GM12874 (cell line): Measurements from ENCODE around the gene POLR2M.

ENCODE experiments used
- TF ChIP-seq, protein P1 (sequence below): IDR thresholded peaks from 2 replicates; pipeline ENCODE4 v1.5.1; 2011; ENCODE audit warnings: low read depth, mild to moderate bottlenecking, control low read depth, low read length, moderate library complexity; ENCODE audit not compliant: insufficient read depth

POLR2M gene

DNA sequence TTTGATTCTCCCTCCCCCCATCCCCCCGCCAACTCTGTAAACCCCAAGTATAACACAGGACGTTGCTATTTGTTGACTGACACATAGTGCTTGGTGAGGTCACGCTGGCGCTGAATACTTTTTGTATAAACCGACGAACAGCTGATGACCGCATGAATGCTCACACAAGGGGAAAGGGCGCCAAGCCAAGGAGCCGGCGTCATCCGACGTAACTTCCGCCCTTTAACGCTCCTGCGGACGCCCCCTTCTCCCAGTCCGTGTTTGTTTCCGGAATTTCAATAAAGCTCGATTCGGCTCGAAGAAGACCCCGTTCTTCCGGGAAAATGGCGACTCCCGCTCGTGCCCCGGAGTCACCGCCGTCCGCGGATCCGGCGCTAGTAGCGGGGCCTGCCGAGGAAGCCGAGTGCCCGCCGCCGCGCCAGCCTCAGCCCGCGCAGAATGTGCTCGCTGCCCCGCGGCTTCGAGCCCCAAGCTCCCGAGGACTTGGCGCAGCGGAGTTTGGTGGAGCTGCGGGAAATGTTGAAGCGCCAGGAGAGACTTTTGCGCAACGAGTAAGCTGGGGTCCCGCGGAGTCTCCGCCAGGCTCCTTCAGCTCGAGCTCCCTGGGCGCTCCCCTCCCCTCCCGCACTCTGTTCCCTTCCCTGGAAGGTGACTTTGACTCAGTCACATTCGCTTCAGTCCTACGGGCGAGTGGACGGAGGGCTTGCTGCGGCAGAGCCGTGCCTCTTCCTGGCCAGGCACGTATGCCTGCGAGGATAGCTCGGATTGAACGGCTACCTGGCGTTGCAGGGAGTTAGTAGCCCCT is at the start of gene POLR2M:
Gene POLR2M, plus strand, starts transcription at position 310 of the 805 bp plus-strand sequence. Its CDS starts 129 bp downstream, at position 439.
- TF ChIP-seq, protein P1, sequence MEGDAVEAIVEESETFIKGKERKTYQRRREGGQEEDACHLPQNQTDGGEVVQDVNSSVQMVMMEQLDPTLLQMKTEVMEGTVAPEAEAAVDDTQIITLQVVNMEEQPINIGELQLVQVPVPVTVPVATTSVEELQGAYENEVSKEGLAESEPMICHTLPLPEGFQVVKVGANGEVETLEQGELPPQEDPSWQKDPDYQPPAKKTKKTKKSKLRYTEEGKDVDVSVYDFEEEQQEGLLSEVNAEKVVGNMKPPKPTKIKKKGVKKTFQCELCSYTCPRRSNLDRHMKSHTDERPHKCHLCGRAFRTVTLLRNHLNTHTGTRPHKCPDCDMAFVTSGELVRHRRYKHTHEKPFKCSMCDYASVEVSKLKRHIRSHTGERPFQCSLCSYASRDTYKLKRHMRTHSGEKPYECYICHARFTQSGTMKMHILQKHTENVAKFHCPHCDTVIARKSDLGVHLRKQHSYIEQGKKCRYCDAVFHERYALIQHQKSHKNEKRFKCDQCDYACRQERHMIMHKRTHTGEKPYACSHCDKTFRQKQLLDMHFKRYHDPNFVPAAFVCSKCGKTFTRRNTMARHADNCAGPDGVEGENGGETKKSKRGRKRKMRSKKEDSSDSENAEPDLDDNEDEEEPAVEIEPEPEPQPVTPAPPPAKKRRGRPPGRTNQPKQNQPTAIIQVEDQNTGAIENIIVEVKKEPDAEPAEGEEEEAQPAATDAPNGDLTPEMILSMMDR: no peak

GRCh38 chr15:57657619-57658018 is 48.9 kb upstream of the POLR2M start:
- TF ChIP-seq, protein P1: no peak

- TF ChIP-seq, protein P1: no peak
Observed at GRCh38 chr15:57662091-57662744, 44.3 kb upstream of the POLR2M start.

- TF ChIP-seq, protein P1: no peak
Observed at GRCh38 chr15:57662802-57663201, 43.7 kb upstream of the POLR2M start.

DNA sequence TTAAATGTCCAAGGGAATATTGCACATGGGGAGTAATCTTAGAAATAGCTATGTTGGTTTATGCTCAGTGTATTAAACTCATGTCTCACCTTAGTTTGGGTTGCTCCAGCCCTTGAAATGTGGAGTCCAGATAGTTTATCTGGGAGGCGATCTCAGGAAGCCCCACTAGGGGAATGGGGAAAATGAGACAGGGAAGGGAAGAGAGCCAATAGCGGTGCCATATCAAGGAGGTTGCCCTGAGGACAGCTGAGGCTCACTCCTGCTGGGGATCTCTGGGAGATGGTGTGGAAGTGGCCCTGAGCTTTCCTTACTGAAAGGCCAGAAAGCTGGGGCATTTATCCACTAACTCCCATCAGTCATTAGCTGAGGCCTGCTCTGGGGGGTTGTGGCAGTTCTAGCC is 43.3 kb upstream of the POLR2M start:
- TF ChIP-seq, protein P1: no peak

GRCh38 chr15:57665194-57665593 is 41.3 kb upstream of the POLR2M start:
- TF ChIP-seq, protein P1: no peak

GRCh38 chr15:57665939-57666338 is 40.6 kb upstream of the POLR2M start:
- TF ChIP-seq, protein P1: no peak
